DOHH2 (cell line): ENCODE results near the gene CRLF2.
"Not testable (repeated sequence)": the region's sequence is repeated elsewhere in the genome, so short reads cannot be mapped to it uniquely, and the experiment has no call there.

Source experiments
- H3F3A ChIP-seq: fragments of 200-600 bp; sonication (generic), shearing (Covaris generic); 2 replicates; pipeline ENCODE4 v1.6.0; 2016; ENCODE audit warnings: antibody characterized with exemption, mild to moderate bottlenecking; ENCODE audit not compliant: control insufficient read depth, insufficient read depth
- H3K27ac ChIP-seq: fragments of 200-600 bp; sonication (generic); 2 replicates; pipeline ENCODE4 v1.5.1; 2014; ENCODE audit warnings: low read depth, mild to moderate bottlenecking, low read length, moderate library complexity
- H3K27me3 ChIP-seq: fragments of 200-600 bp; sonication (generic); 2 replicates; pipeline ENCODE4 v1.6.1; 2014; ENCODE audit warnings: mild to moderate bottlenecking, low read length, mixed read lengths; ENCODE audit not compliant: control insufficient read depth
- H3K36me3 ChIP-seq: fragments of 200-600 bp; sonication (generic); 2 replicates; pipeline ENCODE4 v1.6.1; 2014; ENCODE audit warnings: mild to moderate bottlenecking, low read length, moderate library complexity, mixed read lengths; ENCODE audit not compliant: control insufficient read depth
- H3K4me1 ChIP-seq: fragments of 200-600 bp; sonication (generic); 2 replicates; pipeline ENCODE4 v1.6.1; 2014; ENCODE audit warnings: mild to moderate bottlenecking, low read length, mixed read lengths; ENCODE audit not compliant: control insufficient read depth
- H3K4me2 ChIP-seq: fragments of 200-600 bp; sonication (generic); 2 replicates; pipeline ENCODE4 v1.6.0; 2014; ENCODE audit warnings: mild to moderate bottlenecking, low read length, moderate library complexity
- H3K4me3 ChIP-seq: fragments of 200-600 bp; sonication (generic); 2 replicates; pipeline ENCODE4 v1.5.1; 2014; ENCODE audit warnings: mild to moderate bottlenecking, low read length, mixed read lengths
- H3K79me2 ChIP-seq: fragments of 200-600 bp; sonication (generic); 2 replicates; pipeline ENCODE4 v1.6.1; 2014; ENCODE audit warnings: mild to moderate bottlenecking, low read length, mixed read lengths; ENCODE audit not compliant: control insufficient read depth
- H3K9me2 ChIP-seq: fragments of 200-600 bp; sonication (generic); replicated peaks from 2 replicates; pipeline ENCODE4 v1.6.1; 2014; ENCODE audit warnings: mild to moderate bottlenecking, low read length, mixed read lengths; ENCODE audit not compliant: control insufficient read depth
- H3K9me3 ChIP-seq: fragments of 200-600 bp; sonication (generic); 2 replicates; pipeline ENCODE4 v1.6.1; 2014; ENCODE audit warnings: antibody characterized with exemption, low read length, mixed read lengths; ENCODE audit not compliant: control insufficient read depth, insufficient read depth
- H4K20me1 ChIP-seq: fragments of 200-600 bp; sonication (generic); 2 replicates; pipeline ENCODE4 v1.6.0; 2014; ENCODE audit warnings: low read depth, mild to moderate bottlenecking, antibody characterized with exemption, low read length, moderate library complexity; ENCODE audit not compliant: control insufficient read depth, insufficient read depth
- EZH2phosphoT487 ChIP-seq: fragments of 200-600 bp; sonication (generic); IDR thresholded peaks from 2 replicates; pipeline ENCODE4 v1.6.1; 2017; ENCODE audit warnings: borderline replicate concordance, mild to moderate bottlenecking, antibody characterized with exemption, low read length, moderate library complexity, mixed read lengths
- TF ChIP-seq, protein P1 (sequence below): fragments of 200-600 bp; sonication (generic); IDR thresholded peaks from one replicate; pipeline ENCODE4 v1.5.1; 2014; ENCODE audit warnings: antibody characterized with exemption, mild to moderate bottlenecking, low read depth, low read length; ENCODE audit not compliant: poor library complexity, severe bottlenecking

CRLF2 gene, protein sequence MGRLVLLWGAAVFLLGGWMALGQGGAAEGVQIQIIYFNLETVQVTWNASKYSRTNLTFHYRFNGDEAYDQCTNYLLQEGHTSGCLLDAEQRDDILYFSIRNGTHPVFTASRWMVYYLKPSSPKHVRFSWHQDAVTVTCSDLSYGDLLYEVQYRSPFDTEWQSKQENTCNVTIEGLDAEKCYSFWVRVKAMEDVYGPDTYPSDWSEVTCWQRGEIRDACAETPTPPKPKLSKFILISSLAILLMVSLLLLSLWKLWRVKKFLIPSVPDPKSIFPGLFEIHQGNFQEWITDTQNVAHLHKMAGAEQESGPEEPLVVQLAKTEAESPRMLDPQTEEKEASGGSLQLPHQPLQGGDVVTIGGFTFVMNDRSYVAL

DNA sequence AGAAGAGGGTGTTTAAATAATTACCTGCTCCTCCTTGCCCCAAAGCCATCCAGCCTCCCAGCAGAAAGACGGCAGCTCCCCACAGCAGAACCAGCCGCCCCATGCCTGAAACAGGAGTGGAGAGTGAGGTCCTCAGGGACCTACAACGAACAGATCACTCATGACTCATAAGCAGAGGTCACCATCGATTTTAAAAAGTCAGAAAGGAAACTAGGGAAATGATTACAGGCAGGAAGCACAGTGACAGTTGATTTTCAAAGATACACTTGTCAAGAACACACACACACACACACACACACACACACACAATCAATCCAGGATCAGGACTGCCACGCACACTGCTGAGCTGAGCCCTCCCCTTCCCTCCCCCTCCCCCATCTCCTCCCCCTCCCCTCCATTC is at the start of gene CRLF2:
Gene CRLF2, minus strand, starts transcription at position 118 of the 400 bp plus-strand sequence. Its CDS starts 15 bp downstream, at position 103.
- TF ChIP-seq, protein P1, sequence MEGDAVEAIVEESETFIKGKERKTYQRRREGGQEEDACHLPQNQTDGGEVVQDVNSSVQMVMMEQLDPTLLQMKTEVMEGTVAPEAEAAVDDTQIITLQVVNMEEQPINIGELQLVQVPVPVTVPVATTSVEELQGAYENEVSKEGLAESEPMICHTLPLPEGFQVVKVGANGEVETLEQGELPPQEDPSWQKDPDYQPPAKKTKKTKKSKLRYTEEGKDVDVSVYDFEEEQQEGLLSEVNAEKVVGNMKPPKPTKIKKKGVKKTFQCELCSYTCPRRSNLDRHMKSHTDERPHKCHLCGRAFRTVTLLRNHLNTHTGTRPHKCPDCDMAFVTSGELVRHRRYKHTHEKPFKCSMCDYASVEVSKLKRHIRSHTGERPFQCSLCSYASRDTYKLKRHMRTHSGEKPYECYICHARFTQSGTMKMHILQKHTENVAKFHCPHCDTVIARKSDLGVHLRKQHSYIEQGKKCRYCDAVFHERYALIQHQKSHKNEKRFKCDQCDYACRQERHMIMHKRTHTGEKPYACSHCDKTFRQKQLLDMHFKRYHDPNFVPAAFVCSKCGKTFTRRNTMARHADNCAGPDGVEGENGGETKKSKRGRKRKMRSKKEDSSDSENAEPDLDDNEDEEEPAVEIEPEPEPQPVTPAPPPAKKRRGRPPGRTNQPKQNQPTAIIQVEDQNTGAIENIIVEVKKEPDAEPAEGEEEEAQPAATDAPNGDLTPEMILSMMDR, result no peak
- TF ChIP-seq EZH2phosphoT487, result no peak
- Histone ChIP-seq H3K9me3 (peaks cover 5% of the 10 kb centered on the region; the same call in 1 of the 2 replicates), H3K4me1 (peaks cover 82% of the 10 kb centered on the region), H3K4me3 (peak within 1 kb of the TSS; percentile 61), H3K79me2 (peaks cover 22% of the 10 kb centered on the region), H4K20me1 (no peaks in the 10 kb centered on the region), H3K27ac (peak within 1 kb of the TSS; percentile 89), H3F3A (peaks cover 29% of the 10 kb centered on the region), H3K4me2 (peak within 1 kb of the TSS; percentile 78), H3K27me3 (no peaks in the 10 kb centered on the region), H3K9me2 (no peaks in the 10 kb centered on the region), H3K36me3 (peaks cover 10% of the 10 kb centered on the region)

DNA sequence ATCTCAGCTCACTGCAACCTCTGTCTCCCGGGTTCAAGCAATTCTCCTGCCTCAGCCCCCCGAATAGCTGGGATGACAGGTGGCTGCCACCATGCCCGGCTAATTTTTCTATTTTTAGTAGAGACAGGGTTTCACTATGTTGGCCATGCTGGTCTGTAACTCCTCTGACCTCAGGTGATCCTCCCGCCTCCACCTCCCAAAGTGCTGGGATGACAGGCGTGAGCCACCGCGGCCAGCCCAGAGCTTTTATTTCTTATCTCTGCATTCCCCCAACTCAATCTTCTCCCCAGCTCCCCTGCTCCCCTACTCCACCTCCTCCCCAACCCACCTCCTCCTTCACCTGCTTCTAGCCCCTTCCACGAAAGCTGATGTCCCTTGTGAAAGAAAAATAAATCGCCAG is 49.3 kb upstream of the CRLF2 start:
- H3K4me1 ChIP-seq, H3K27ac ChIP-seq, H3K4me2 ChIP-seq: not testable (repeated sequence)

DNA sequence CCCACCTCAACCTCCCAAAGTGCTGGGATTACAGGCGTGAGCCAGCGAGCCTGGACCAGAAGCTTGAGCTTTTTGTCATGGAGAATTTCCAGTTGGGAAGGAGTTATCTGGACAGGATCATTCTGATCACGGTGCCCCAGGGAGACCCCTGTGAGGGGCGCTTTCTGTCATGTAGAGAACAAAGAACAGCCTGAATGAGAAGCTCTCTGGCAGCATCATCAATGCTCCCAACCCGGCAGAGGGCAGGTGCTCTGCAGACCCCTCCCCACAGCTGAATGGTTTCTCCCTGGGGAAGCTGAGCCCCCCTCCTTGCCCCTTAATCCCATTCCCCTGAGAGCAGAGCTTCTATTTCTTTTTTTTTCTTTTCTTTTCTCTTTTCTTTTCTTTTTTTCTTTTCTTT is 48.8 kb upstream of the CRLF2 start:
- H3F3A ChIP-seq, result no peaks in the 10 kb centered on the region
- no peaks in the 10 kb centered on the region for H3K79me2 ChIP-seq
- H3K4me2 ChIP-seq, result no peak overlapping the region
- no peaks in the 10 kb centered on the region for H3K9me2 ChIP-seq
- H3K9me3 ChIP-seq, result no peaks in the 10 kb centered on the region
- H4K20me1 ChIP-seq, result no peaks in the 10 kb centered on the region
- no peak for TF ChIP-seq EZH2phosphoT487
- TF ChIP-seq, protein P1, result no peak
- H3K4me3 ChIP-seq, result no peak overlapping the region
- 0 out of 2 replicates have a peak, but pooled peaks cover 2% of the 10 kb centered on the region for H3K27me3 ChIP-seq
- no peak overlapping the region for H3K27ac ChIP-seq
- H3K4me1 ChIP-seq, result no peaks in the 10 kb centered on the region
- no peaks in the 10 kb centered on the region for H3K36me3 ChIP-seq

More for the DNA sequence above, 49.3 kb upstream of the CRLF2 start:
- not testable (repeated sequence) for H3K36me3 ChIP-seq, H3K9me2 ChIP-seq, H3K9me3 ChIP-seq, H3K79me2 ChIP-seq, H3K4me3 ChIP-seq, H3F3A ChIP-seq, H4K20me1 ChIP-seq, H3K27me3 ChIP-seq

DNA sequence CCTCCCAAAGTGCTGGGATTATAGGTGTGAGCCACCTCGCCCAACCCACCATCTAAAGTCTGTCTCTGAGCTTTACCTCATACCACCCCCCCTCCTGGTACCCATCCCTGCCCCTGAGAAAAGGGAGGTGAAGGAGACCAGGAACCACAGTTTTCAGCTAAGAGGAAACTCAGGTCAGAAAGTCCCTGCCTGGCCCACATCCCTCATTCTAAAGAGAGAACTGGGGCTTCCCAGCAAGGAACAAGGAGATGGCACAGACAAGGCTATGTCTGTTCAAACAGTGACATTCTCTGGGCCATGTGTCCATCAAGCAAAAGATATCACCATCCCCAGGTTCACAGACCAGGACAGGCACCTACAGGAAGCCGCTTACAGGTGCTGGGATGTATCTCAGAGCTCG is 40.4 kb upstream of the CRLF2 start:
- Histone ChIP-seq H3K4me1 (peaks cover 20% of the 10 kb centered on the region), H3K36me3 (no peaks in the 10 kb centered on the region), H3K9me3 (no peaks in the 10 kb centered on the region), H3K79me2 (no peaks in the 10 kb centered on the region), H3K4me3 (no peak overlapping the region), H3K27me3 (no peaks in the 10 kb centered on the region), H3K27ac (no peak overlapping the region), H4K20me1 (no peaks in the 10 kb centered on the region), H3K9me2 (no peaks in the 10 kb centered on the region), H3K4me2 (no peak overlapping the region), H3F3A (0 out of 2 replicates have a peak, but pooled peaks cover 2% of the 10 kb centered on the region)
- TF ChIP-seq EZH2phosphoT487, result no peak
- TF ChIP-seq, protein P1, result no peak
